GM18498 (cell line): ENCODE measurements around the gene ODF2L.
"Not testable (repeated sequence)": the region's sequence is repeated elsewhere in the genome, so short reads cannot be mapped to it uniquely, and the experiment has no call there.

Source experiments
- ATAC-seq: cut with Tn5 transposase; IDR thresholded peaks from one replicate; pipeline ENCODE4 v1.9.1; 2021; ENCODE audit warnings: mild to moderate bottlenecking, moderate library complexity; ENCODE audit not compliant: unreplicated experiment

ODF2L gene

DNA sequence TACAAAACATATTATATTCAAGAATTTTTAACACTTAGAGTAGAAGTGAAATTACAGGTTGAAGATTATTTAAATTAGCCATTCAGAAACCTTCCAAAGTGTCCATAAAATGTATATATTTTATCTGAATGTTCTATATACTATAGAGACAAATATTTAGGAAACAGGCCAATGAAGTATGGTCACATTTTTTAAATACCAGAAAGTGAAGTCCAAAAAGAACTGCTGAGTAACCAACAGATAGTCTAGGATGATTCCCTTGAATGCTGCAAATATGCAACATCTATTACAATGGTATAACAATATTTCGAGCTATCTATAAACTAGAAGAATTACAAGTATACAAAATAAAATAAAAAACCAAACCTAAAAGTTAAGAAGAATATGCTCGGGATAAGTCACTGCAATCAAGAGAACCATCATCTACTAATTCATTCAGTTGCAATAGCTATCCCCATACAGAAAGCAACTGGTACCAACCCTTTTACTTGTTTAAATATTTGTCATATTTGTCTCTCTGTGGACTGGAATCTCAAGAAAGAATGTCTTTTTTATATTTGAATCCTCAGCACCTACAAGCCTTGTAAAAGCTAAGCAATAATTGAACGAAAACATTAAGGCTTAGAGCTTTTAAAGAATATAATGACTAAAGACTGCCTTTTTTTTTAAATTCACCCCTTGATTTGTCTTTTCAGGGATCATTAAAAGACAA lies 8.1 kb downstream of the ODF2L start:
- no peak for ATAC-seq

GRCh38 chr1:86382878-86383277 lies 13.2 kb downstream of the ODF2L start:
- no peak for ATAC-seq

- ATAC-seq = no peak
Observed at GRCh38 chr1:86381223-86381622, 14.9 kb downstream of the ODF2L start.

DNA sequence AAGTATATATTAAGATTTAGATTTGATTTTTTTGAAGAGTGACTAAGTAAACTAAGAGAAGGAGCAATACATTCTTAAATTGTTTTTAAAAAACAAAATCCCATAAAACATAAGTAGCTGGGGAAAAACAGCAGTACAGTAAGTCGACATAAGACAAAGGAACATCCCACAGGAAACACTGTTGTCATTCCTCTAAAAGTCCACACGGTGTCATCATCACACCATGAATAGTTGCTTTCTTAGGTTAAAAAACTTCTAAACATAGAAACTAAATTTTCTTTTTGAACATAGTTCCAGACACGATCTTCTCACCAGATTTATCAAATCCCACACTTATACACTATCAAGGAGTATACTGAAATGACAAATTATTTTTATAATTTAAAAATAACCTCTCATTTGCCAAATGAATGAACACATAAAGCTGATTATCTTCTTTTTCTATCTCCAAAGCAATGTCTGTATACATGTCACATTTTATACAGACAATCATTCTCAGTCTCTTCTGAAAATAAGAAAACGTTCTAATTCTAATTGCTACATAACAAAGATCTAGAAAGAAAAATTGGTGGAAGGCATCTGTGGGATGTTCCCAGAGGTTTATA lies 15.8 kb downstream of the ODF2L start:
- ATAC-seq = peak; percentile 80

GRCh38 chr1:86378813-86379212 lies 17.3 kb downstream of the ODF2L start:
- no peak for ATAC-seq

GRCh38 chr1:86377341-86377740 lies 18.8 kb downstream of the ODF2L start:
- ATAC-seq = no peak

DNA sequence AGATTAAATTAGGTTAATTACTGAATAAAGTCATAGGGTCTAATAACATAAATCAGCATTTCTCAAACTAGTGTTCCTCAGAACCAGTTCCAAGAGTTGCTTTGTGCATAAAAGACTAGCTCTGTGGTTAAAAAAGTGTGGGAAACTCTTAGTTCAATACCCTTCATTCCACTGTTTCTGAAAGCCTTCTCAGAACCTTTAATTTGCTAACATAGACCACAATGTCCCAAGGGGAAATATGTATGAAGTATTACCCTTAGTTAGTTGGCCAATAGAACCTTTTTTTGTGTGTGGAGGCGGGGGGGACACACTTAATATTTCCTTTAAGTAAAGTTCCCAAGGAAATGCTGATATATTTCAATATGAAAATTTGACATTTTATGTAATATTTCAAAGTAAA lies 20.4 kb downstream of the ODF2L start:
- ATAC-seq = no peak

DNA sequence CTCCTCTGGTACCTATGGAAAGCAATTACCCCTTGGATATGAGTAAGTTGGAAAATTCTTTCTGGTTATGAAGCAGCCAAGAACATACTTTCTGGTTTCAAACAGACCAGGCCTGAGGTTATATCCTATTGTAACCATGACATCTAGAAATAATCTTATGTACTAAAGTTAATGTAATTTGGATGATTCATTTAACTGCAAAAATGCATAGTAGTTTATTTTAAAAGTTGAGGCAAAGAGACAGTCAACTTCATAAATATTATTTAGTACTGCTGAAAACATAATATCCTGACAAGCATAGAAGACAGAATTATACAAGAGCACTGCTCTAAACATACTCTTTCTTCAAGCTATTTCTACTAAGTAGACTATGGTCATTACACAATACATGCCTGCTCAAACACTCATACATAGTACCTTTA lies 25.5 kb downstream of the ODF2L start:
- ATAC-seq = no peak

GRCh38 chr1:86365896-86366295 lies 30.2 kb downstream of the ODF2L start:
- ATAC-seq = no peak

DNA sequence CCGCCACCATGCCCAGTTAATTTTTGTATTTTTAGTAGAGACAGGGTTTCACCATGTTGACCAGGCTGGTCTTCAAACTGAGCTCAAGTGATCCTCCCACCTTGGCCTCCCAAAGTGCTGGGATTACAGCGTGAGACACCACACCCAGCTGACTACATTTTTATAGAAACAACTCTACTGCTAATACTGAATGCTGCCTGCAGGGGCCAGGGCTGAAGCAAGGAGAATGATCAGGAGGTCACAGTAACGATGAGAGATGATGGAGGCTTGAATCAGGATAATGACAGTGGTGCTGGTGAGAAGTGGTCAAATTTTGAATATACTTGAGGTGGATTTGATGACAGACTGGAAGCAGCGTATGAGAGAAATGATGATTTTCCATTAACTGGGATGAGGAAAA lies 33.3 kb downstream of the ODF2L start:
- ATAC-seq = no peak

GRCh38 chr1:86357796-86358195 lies 38.3 kb downstream of the ODF2L start:
- ATAC-seq = no peak

GRCh38 chr1:86356247-86356646 lies 39.9 kb downstream of the ODF2L start:
- no peak for ATAC-seq

GRCh38 chr1:86352086-86352485 lies 44.0 kb downstream of the ODF2L start:
- ATAC-seq = no peak

DNA sequence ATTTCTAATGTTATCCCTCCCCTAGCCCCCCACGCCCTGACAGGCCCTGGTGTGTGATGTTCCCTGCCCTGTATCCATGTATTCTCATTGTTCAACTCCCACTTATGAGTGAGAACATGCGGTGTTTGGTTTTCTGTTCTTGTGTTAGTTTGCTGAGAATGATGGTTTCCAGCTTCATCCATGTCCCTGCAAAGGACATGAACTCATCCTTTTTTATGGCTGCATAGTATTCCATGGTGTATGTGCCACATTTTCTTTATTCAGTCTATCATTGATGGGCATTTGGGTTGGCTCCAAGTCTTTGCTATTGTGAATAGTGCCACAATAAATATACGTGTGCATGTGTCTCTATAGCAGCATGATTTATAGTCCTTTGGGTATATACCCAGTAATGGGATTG lies 45.9 kb downstream of the ODF2L start:
- not testable (repeated sequence) for ATAC-seq

DNA sequence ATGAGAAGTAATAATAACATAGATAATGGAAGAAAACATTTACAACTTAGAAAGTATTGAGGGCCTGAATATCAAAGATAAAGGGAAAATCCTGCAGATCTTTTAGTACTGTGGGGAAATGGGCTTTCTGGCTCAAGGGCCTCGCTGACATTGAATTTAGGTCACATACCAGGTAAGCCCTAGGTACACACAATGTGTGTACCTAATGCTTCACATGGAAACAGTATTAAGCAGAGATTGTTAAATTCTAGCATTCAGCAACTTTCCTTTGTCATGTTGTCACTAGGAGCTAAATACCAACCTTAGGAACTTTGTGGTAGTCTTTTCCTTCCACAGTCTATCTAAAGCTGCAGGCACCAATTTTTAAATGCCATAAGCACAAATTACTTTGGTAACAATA lies 49.7 kb downstream of the ODF2L start:
- ATAC-seq = no peak

GRCh38 chr1:86345042-86345441 lies 51.1 kb downstream of the ODF2L start:
- ATAC-seq = no peak

DNA sequence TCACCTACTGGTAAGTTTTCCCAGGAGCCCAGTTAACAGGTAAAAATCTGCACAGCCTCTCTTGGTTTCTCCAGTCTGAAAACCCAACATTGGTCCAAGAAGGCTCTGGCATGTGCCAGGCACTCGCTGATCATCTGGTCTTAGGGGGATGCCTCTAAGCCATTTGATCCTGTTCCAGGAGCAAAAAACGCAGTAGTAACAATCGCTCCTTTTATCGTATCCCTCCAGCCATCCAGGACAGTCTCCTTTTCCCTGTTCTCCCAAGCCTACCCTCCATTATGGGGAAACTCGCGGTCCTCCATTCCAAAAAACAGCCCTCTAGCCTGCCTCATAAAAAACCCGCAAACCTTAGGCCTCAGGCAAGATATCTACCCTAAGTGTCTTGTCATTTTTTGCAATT lies 56.2 kb downstream of the ODF2L start:
- no peak for ATAC-seq

- no peak for ATAC-seq
Observed at GRCh38 chr1:86339014-86339812, 56.9 kb downstream of the ODF2L start.

DNA sequence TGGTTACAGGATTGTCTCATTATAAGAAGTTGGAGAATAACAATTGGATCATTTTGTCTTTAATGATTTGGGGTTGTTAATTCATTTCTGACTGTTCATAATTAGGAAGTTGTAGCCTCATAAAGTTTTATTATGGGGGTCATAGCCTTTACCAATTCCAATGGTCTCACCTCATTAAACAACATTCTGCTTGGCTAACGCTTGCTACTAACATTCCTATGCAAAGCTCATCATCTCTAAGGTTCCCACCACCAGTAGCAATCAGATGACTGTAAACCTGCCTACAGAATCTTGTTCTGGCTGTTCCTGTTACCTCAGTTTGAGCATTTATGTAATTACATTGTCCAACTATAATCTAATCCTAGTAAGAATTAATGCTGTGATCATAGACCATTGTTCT lies 60.2 kb downstream of the ODF2L start:
- ATAC-seq = no peak

DNA sequence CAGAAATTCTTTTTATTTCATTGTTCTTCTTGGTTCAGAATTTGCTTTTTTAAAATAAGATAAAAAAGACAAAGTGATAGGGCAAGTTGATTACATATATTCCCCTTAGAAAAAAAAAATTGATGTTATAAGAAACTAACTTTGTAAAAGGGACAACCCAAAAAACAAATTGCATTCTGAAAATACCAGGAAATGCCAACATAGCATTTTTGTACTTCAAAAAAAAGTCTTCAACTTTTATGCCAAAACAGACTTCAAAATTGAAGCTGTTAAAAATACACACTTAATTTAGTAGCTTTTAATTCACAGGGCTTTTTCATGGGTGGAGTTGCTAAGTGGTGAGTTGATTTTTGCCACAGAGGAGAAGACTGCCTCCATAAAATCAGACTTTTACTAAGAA lies 70.9 kb downstream of the ODF2L start:
- no peak for ATAC-seq

GRCh38 chr1:86324130-86324822 lies 71.8 kb downstream of the ODF2L start:
- ATAC-seq = no peak
